Measurements from ENCODE around the gene SCRN3.

SCRN3 gene

DNA sequence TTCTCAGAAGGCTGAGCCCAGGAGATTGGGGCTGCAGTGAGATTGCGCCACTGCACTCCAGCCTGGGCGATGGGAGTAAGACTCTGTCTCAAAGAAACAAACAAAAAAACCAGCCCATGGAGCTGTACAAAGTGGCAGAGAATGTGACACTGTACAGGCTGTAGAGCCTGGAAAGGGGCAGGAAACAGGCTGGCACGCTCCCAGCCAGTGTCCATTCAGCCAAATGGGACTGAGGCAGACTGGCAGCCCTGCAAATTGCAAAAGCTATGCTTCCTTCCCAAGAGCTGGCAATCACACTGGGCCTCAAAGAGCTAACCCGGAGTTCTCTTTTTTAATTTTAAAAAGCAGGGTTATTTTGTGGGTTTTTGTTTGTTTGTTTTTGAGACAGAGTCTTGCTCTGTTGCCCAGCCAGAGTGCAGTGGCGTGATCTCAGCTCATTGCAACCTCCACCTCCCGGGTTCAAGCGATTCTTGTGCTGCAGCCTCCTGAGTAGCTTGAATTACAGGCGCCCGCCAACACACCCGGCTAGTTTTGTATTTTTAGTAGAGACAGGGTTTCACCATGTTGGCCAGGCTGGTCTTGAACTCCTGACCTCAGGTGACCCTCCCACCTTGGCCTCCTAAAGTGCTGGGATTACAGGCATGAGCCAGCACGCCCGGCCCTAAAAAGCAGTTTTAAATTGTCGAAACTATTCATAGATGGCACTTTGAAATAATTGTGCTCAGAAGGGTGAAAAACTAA, 42.8 kb downstream of the SCRN3 start:
- TF ChIP-seq, protein P1, sequence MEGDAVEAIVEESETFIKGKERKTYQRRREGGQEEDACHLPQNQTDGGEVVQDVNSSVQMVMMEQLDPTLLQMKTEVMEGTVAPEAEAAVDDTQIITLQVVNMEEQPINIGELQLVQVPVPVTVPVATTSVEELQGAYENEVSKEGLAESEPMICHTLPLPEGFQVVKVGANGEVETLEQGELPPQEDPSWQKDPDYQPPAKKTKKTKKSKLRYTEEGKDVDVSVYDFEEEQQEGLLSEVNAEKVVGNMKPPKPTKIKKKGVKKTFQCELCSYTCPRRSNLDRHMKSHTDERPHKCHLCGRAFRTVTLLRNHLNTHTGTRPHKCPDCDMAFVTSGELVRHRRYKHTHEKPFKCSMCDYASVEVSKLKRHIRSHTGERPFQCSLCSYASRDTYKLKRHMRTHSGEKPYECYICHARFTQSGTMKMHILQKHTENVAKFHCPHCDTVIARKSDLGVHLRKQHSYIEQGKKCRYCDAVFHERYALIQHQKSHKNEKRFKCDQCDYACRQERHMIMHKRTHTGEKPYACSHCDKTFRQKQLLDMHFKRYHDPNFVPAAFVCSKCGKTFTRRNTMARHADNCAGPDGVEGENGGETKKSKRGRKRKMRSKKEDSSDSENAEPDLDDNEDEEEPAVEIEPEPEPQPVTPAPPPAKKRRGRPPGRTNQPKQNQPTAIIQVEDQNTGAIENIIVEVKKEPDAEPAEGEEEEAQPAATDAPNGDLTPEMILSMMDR (IDR thresholded peaks at IDR 0.05; ENCODE audit: insufficient read depth, low read length, poor library complexity, severe bottlenecking), result no peak
- TF ChIP-seq EZH2phosphoT487 (conservative IDR thresholded peaks at IDR 0.05; ENCODE audit: low read length), result no peak
- Histone ChIP-seq H3K27me3 (ENCODE audit: low read length) (no peaks in the 10 kb centered on the region), H3K27ac (ENCODE audit: low read depth, low read length) (no peak overlapping the region), H3K4me3 (ENCODE audit: insufficient read depth, low read length, poor library complexity, severe bottlenecking) (no peak overlapping the region), H3K36me3 (ENCODE audit: low read length) (no peaks in the 10 kb centered on the region), H3K4me2 (ENCODE audit: low read depth, low read length, poor library complexity, severe bottlenecking) (no peak overlapping the region), H3K9ac (ENCODE audit: low read length) (no peak overlapping the region), H4K20me1 (ENCODE audit: low read depth, low read length) (no peaks in the 10 kb centered on the region), H3K9me2 (replicated peaks; ENCODE audit: insufficient read depth, low read length) (no peaks in the 10 kb centered on the region), H3K9me3 (ENCODE audit: insufficient read depth, low read length) (no peaks in the 10 kb centered on the region), H2AFZ (ENCODE audit: low read depth, low read length, severe bottlenecking) (no peak overlapping the region), H3F3A (ENCODE audit: insufficient read depth) (no peaks in the 10 kb centered on the region), H3K79me2 (ENCODE audit: insufficient read depth, low read length) (no peaks in the 10 kb centered on the region)

DNA sequence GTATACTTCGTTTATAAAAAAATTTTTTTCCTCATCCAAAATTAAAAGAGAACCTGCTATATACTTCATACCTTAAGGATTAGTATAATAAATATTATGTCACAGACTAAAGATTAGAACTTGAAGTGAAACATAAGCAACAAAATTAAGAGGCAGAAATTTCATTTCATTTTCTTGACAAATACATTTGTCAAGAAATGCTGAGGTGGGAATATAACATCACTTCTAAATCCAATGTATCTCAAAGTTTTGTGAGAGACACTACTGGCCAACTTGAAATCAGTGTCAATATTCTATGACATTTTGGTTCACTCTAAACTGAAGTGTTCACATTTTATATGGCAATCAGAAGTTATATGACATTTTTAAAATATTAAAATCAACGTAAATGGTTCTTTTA, 43.8 kb downstream of the SCRN3 start:
- no peak for TF ChIP-seq EZH2phosphoT487 (conservative IDR thresholded peaks at IDR 0.05; ENCODE audit: low read length)
- TF ChIP-seq, protein P1 (IDR thresholded peaks at IDR 0.05; ENCODE audit: insufficient read depth, low read length, poor library complexity, severe bottlenecking), result no peak
- Histone ChIP-seq H3K79me2 (ENCODE audit: insufficient read depth, low read length) (no peaks in the 10 kb centered on the region), H3K27ac (ENCODE audit: low read depth, low read length) (no peak overlapping the region), H3K4me2 (ENCODE audit: low read depth, low read length, poor library complexity, severe bottlenecking) (no peak overlapping the region), H2AFZ (ENCODE audit: low read depth, low read length, severe bottlenecking) (no peak overlapping the region), H3K9ac (ENCODE audit: low read length) (no peak overlapping the region), H3K4me3 (ENCODE audit: insufficient read depth, low read length, poor library complexity, severe bottlenecking) (no peak overlapping the region), H4K20me1 (ENCODE audit: low read depth, low read length) (no peaks in the 10 kb centered on the region), H3K9me3 (ENCODE audit: insufficient read depth, low read length) (no peaks in the 10 kb centered on the region), H3K36me3 (ENCODE audit: low read length) (no peaks in the 10 kb centered on the region), H3K27me3 (ENCODE audit: low read length) (no peaks in the 10 kb centered on the region), H3F3A (ENCODE audit: insufficient read depth) (no peaks in the 10 kb centered on the region), H3K9me2 (replicated peaks; ENCODE audit: insufficient read depth, low read length) (no peaks in the 10 kb centered on the region)

DNA sequence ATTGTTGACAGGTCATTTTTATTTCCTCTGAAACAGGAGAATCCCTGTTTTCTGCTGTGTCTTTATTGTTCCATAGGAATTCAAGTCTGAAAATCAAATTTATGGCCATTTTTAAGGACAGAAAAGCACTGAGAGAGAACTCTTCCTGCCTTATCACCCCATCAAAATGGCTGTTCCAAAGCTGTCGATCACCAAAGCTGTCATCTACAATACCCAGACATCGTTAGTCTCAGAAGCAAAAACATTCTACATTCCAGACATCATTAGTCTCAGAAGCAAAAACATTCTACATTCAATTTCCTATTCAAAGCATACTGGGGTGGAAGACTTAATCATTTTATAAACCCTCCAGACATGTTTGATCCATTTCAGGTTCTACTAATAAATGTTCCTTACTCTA, 44.4 kb downstream of the SCRN3 start:
- H4K20me1 ChIP-seq (ENCODE audit: low read depth, low read length), result no peaks in the 10 kb centered on the region
- no peaks in the 10 kb centered on the region for H3K27me3 ChIP-seq (ENCODE audit: low read length)
- no peaks in the 10 kb centered on the region for H3F3A ChIP-seq (ENCODE audit: insufficient read depth)
- no peaks in the 10 kb centered on the region for H3K9me3 ChIP-seq (ENCODE audit: insufficient read depth, low read length)
- H3K36me3 ChIP-seq (ENCODE audit: low read length), result no peaks in the 10 kb centered on the region
- no peak overlapping the region for H3K27ac ChIP-seq (ENCODE audit: low read depth, low read length)
- H3K9ac ChIP-seq (ENCODE audit: low read length), result no peak overlapping the region
- TF ChIP-seq, protein P1 (IDR thresholded peaks at IDR 0.05; ENCODE audit: insufficient read depth, low read length, poor library complexity, severe bottlenecking), result no peak
- no peak for TF ChIP-seq EZH2phosphoT487 (conservative IDR thresholded peaks at IDR 0.05; ENCODE audit: low read length)
- no peaks in the 10 kb centered on the region for H3K79me2 ChIP-seq (ENCODE audit: insufficient read depth, low read length)
- H2AFZ ChIP-seq (ENCODE audit: low read depth, low read length, severe bottlenecking), result no peak overlapping the region
- no peak overlapping the region for H3K4me3 ChIP-seq (ENCODE audit: insufficient read depth, low read length, poor library complexity, severe bottlenecking)
- no peak overlapping the region for H3K4me2 ChIP-seq (ENCODE audit: low read depth, low read length, poor library complexity, severe bottlenecking)
- no peaks in the 10 kb centered on the region for H3K9me2 ChIP-seq (replicated peaks; ENCODE audit: insufficient read depth, low read length)
